A673 (cell line): Measurements from ENCODE around the gene GLI2. TPM values are rescaled to one million over a fixed set of nuclear protein-coding genes. Genes with fewer than 3 reads are reported as not detected.

ENCODE experiments used
- BruUV-seq: library from RNA; stranded (reverse); fragments of 400-500 nt; replicated peaks from 2 replicates; lab custom pipeline; 2021; lab: Mats Ljungman, UMichigan
- CTCF ChIA-PET: fragments of 300-600 bp; sonication (Branson Sonifier 250); formaldehyde crosslinking; loops from one replicate; lab custom pipeline; 2022; ENCODE audit warnings: antibody characterized with exemption; lab: Charles Lee
- POLR2A ChIA-PET: fragments of 300-600 bp; sonication (Branson Sonifier 250); formaldehyde crosslinking; loops from one replicate; lab custom pipeline; 2022; ENCODE audit warnings: antibody characterized with exemption; ENCODE audit not compliant: low non-redundant PET; lab: Charles Lee
- DNase-seq: peaks from one replicate; pipeline ENCODE4 v3.0.0-alpha.2; 2015; ENCODE audit warnings: low spot score
- H3K27ac ChIP-seq: fragments of 200-600 bp; sonication (generic); 2 replicates; pipeline ENCODE4 v1.5.1; 2016; ENCODE audit warnings: mixed run types, low read depth, mild to moderate bottlenecking, mixed read lengths, antibody characterized with exemption, low read length; ENCODE audit not compliant: poor library complexity, severe bottlenecking
- H3K27me3 ChIP-seq: fragments of 200-600 bp; sonication (generic); replicated peaks from 2 replicates; pipeline ENCODE4 v1.6.1; 2017; ENCODE audit warnings: mixed run types, low read depth, mild to moderate bottlenecking, mixed read lengths, antibody characterized with exemption, low read length; ENCODE audit not compliant: insufficient read depth, poor library complexity
- H3K36me3 ChIP-seq: fragments of 200-600 bp; sonication (generic); 2 replicates; pipeline ENCODE4 v1.6.1; 2016; ENCODE audit warnings: mixed run types, mild to moderate bottlenecking, mixed read lengths, antibody characterized with exemption, low read length; ENCODE audit not compliant: insufficient read depth, poor library complexity, severe bottlenecking
- H3K4me1 ChIP-seq: fragments of 200-600 bp; sonication (generic); 2 replicates; pipeline ENCODE4 v1.6.1; 2017; ENCODE audit warnings: mixed run types, mild to moderate bottlenecking, mixed read lengths, antibody characterized with exemption, low read length; ENCODE audit not compliant: insufficient read depth, poor library complexity, severe bottlenecking
- H3K4me3 ChIP-seq: fragments of 200-600 bp; sonication (generic); 2 replicates; pipeline ENCODE4 v1.5.1; 2016; ENCODE audit warnings: low read depth, mixed run types, mild to moderate bottlenecking, mixed read lengths, low read length; ENCODE audit not compliant: poor library complexity, severe bottlenecking
- H3K9me3 ChIP-seq: fragments of 200-600 bp; sonication (generic); 2 replicates; pipeline ENCODE4 v1.6.1; 2016; ENCODE audit warnings: mixed run types, low read depth, mild to moderate bottlenecking, mixed read lengths, antibody characterized with exemption, low read length; ENCODE audit not compliant: poor library complexity, severe bottlenecking
- EZH2 ChIP-seq: fragments of 200-600 bp; sonication (generic); IDR thresholded peaks from 2 replicates; pipeline ENCODE4 v1.6.1; 2017; ENCODE audit warnings: borderline replicate concordance, low read depth, mild to moderate bottlenecking, mixed read lengths, antibody characterized with exemption, low read length; ENCODE audit not compliant: poor library complexity, severe bottlenecking
- intact Hi-C: fragments of 100-400 bp; cut with micrococcal nuclease; formaldehyde crosslinking; loops from one replicate; pipeline ENCODE4 v1.10.0; 2022; ENCODE audit not compliant: unreplicated experiment
- total RNA-seq: library from RNA; stranded (reverse); gene quantifications from 2 replicates; pipeline ENCODE4 v1.2.3, GENCODE V29; 2021
- TF ChIP-seq, protein P1 (sequence below): fragments of 300-800, 200-600 bp; sonication (generic); conservative IDR thresholded peaks from 2 replicates; pipeline ENCODE4 v1.5.1; 2017; ENCODE audit warnings: low read depth, mild to moderate bottlenecking, antibody characterized with exemption, low read length, moderate library complexity, mixed read lengths

Gene GLI2
- total RNA-seq, 1 experiment from 2014 or later = 8.1 TPM

DNA sequence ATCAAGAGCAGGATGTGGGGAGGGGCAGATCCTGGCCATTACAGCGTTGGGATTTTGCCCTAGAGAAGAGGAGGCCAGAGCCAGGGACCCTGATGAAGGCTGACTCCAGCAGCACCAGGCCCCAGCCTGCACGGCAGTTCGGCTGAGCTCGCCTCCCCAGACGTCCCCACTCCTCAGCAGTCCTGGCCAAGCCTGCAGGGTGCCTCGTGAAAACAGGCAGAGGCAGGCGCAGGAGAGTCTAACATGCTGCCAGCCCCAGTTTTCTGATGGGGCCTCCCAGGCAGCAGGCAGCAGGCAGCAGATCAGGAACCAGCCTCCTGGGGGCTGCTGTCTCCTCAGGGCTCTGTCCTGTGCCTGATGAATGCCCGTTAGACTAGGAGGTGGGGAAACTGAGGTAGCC, 19.7 kb upstream of the GLI2 start:
- intact Hi-C loops = no loop called here
- ChIA-PET POLR2A (no interaction called here), CTCF (no interaction called here)
- H3K36me3 ChIP-seq = no peaks in the 10 kb centered on the region
- BruUV-seq = no TSS peak
- no peaks in the 10 kb centered on the region for H3K9me3 ChIP-seq
- peaks cover 13% of the 10 kb centered on the region for H3K4me1 ChIP-seq
- no peak for TF ChIP-seq EZH2
- TF ChIP-seq, protein P1, sequence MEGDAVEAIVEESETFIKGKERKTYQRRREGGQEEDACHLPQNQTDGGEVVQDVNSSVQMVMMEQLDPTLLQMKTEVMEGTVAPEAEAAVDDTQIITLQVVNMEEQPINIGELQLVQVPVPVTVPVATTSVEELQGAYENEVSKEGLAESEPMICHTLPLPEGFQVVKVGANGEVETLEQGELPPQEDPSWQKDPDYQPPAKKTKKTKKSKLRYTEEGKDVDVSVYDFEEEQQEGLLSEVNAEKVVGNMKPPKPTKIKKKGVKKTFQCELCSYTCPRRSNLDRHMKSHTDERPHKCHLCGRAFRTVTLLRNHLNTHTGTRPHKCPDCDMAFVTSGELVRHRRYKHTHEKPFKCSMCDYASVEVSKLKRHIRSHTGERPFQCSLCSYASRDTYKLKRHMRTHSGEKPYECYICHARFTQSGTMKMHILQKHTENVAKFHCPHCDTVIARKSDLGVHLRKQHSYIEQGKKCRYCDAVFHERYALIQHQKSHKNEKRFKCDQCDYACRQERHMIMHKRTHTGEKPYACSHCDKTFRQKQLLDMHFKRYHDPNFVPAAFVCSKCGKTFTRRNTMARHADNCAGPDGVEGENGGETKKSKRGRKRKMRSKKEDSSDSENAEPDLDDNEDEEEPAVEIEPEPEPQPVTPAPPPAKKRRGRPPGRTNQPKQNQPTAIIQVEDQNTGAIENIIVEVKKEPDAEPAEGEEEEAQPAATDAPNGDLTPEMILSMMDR = no peak
- H3K27ac ChIP-seq = no peak overlapping the region
- H3K4me3 ChIP-seq = no peak overlapping the region
- no peaks in the 10 kb centered on the region for H3K27me3 ChIP-seq
- DNase-seq = peak; percentile 37

DNA sequence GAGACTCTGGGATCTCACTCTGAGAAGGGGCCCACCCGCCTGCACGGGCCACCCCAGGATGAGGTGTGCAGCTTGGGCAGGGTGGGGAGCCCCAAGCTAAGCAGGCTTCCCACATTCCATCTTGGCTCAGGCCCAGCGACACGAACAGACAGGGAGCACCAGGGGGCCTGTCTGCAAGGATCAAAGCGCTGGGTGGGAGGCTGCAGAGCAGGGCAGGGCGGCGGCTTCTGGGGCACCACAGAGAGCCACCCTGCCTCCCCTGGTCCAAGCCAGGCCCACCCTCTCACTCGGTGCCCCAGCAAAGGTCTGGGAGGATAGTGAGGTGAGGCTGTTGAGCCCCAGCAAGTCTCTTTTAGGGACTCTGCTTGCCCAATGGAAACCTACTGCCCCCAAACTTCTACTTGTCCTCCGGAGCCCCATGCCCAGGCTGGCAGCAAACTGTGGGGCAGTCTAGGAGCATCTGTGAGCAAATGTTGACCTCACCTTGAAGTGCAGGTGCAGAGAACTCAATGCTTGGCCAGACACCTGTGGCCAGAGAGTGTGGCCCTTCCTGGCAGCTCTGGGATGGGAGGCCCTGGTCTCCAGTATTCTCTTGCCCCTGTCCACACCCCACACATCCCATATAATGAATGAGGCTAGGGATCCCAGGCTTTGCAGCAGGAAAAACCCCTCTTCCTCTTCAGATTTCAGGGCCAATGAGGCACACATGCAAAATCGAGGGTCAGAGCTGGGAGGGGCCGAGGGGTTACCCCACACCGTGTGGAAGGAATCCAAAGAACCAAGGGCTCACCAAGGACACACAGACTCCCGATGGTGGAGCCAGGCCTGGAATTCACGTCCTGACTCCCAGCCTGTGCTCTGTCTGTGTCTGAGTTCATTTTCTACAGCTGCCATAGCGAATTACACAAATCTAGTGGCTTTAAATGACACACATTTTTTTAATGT, 18.8 kb upstream of the GLI2 start:
- ChIA-PET POLR2A (no interaction called here), CTCF (interaction anchor here (0.7 kb wide), 1 partner anchor 360 kb away, joined by 9 read pairs; no protein-coding TSS in a partner anchor)
- Histone ChIP-seq H3K27ac (no peak overlapping the region), H3K27me3 (no peaks in the 10 kb centered on the region), H3K36me3 (no peaks in the 10 kb centered on the region), H3K4me3 (no peak overlapping the region), H3K4me1 (peaks cover 13% of the 10 kb centered on the region), H3K9me3 (no peaks in the 10 kb centered on the region)
- intact Hi-C loops = no loop called here
- no peak for TF ChIP-seq EZH2
- TF ChIP-seq, protein P1 = no peak
- no TSS peak for BruUV-seq
- no peak for DNase-seq

DNA sequence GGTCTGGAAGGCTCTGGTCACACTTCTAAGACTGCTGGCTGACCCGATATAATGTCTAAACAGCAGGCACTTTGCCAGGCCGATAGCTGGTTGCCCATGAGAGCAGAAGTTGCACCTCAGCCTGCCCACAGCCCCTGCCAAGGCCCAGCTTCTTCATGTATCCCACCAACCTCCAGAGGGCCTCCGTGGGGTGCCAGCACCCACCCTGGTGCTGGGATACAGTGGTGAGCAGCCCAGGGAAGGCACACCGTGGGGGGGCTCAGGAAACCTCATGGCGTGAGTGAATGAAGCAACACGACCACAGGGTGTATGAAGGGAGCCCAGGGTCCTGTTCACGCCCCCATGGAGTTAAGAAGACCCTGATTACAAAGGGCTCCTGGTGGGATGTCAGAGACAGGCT, 16.2 kb upstream of the GLI2 start:
- Histone ChIP-seq H3K27me3 (no peaks in the 10 kb centered on the region), H3K27ac (no peak overlapping the region), H3K9me3 (no peaks in the 10 kb centered on the region), H3K36me3 (no peaks in the 10 kb centered on the region), H3K4me1 (peaks cover 13% of the 10 kb centered on the region), H3K4me3 (no peak overlapping the region)
- ChIA-PET POLR2A (interaction anchor here (0.6 kb wide), 1 partner anchor 56 kb away, joined by 10 read pairs; no protein-coding TSS in a partner anchor), CTCF (no interaction called here)
- no TSS peak for BruUV-seq
- no peak for DNase-seq
- intact Hi-C loops = no loop called here
- TF ChIP-seq, protein P1 = no peak
- TF ChIP-seq EZH2 = no peak
